Kidney (tissue), 14 donors: ENCODE measurements around the gene ZNF550. TPM values are rescaled to one million over a fixed set of nuclear protein-coding genes. Genes with fewer than 3 reads are reported as not detected.
A peak's percentile ranks its signal among the peaks of the same experiment; 100 is the strongest.

Experiments
- DNase-seq, 5 donors: peaks; one replicate each; pipeline ENCODE4 v3.0.0-alpha.2; 2013 to 2020
- FAIRE-seq: peaks from 2 replicates; lab custom pipeline; 2012; peaks lifted over from hg19 to GRCh38; lab: Jason Lieb, UNC
- H3K27ac ChIP-seq, 2 donors: one replicate each; pipeline ENCODE4 v1.7.0; 2013; ENCODE audit warnings: low read depth in 2 of 2, low read length in 2 of 2, inconsistent platforms in 1 of 2
- H3K27me3 ChIP-seq: one replicate; pipeline ENCODE4 v1.7.1; 2013; ENCODE audit warnings: low read length, inconsistent platforms; ENCODE audit not compliant: control insufficient read depth, insufficient read depth
- H3K36me3 ChIP-seq, 3 donors: one replicate each; pipeline versions ENCODE4 v1.7.0 to v1.7.1; 2013; ENCODE audit warnings: low read length in 3 of 3, control low read depth in 1 of 3, inconsistent platforms in 1 of 3; ENCODE audit not compliant: insufficient read depth in 3 of 3, control insufficient read depth in 2 of 3
- H3K4me1 ChIP-seq, 3 donors: one replicate each; pipeline versions ENCODE4 v1.7.0 to v1.7.1; 2013; ENCODE audit warnings: low read length in 3 of 3, inconsistent platforms in 1 of 3, low read depth in 1 of 3; ENCODE audit not compliant: control insufficient read depth in 2 of 3, insufficient read depth in 2 of 3
- H3K4me3 ChIP-seq, 3 donors: one replicate each; pipeline versions ENCODE4 v1.7.0 to v1.8.1; 2013; ENCODE audit warnings: low read length in 3 of 3, control low read depth in 1 of 3, inconsistent platforms in 1 of 3
- H3K9ac ChIP-seq, 3 donors: one replicate each; pipeline versions ENCODE4 v1.7.0 to v1.7.1; 2013; ENCODE audit warnings: low read length in 3 of 3, control low read depth in 1 of 3, inconsistent platforms in 1 of 3
- H3K9me3 ChIP-seq, 3 donors: one replicate each; pipeline versions ENCODE4 v1.7.0 to v1.7.1; 2013; ENCODE audit warnings: low read length in 3 of 3, control low read depth in 1 of 3, inconsistent platforms in 1 of 3; ENCODE audit not compliant: control insufficient read depth in 2 of 3, insufficient read depth in 1 of 3
- CTCF ChIP-seq: IDR thresholded peaks from 3 replicates; pipeline ENCODE4 v1.5.1; 2012; ENCODE audit warnings: mild to moderate bottlenecking, moderate library complexity, borderline replicate concordance; ENCODE audit not compliant: insufficient read depth; ENCODE audit errors: extremely low read depth
- intact Hi-C: fragments of 100-400 bp; cut with DNase I; formaldehyde crosslinking; loops from one replicate; pipeline ENCODE4 v1.11.1; 2022
- polyA plus RNA-seq: library from polyadenylated mRNA; stranded (reverse); fragments of 350-450 nt; fragmentation: Illumina TruSeq; extraction: RNeasy Lipid Tissue Mini Kit (QIAGEN cat#74804); gene quantifications from one replicate; pipeline ENCODE4 v1.2.3, GENCODE V29; 2014; ENCODE audit warnings: low read depth, low replicate concordance; ENCODE audit not compliant: insufficient read depth
- total RNA-seq: library from RNA; stranded (reverse); fragmentation: NEBNext Ultra II Directional; extraction: Animal tissue kit (Norgen Biotek cat#: 25700); gene quantifications from one replicate; pipeline ENCODE4 v1.2.1, GENCODE V29; 2021
- donor health status: control.
- donor health status: control.
- donor health status: control.
- donor health status: control.
- donor health status: control.
- donor health status: DM: yes; HTN: yes; CAD: no.
- donor health status: Normal renal cell carcinoma (clear cell type).

The ZNF550 gene
- total and polyA plus RNA-seq, 2 donors from 2014 or later: 2.5 to 15.1 TPM

GRCh38 chr19:57572415-57572947 is 12.8 kb upstream of the ZNF550 start:
- H3K27ac ChIP-seq: no peak overlapping the region
- no peaks in the 10 kb centered on the region for H3K27me3 ChIP-seq
- no peaks in the 10 kb centered on the region for H3K4me1 ChIP-seq
- FAIRE-seq: no peak
- peaks cover 26 to 56% (median 42%) of the 10 kb centered on the region in 3 donors for H3K36me3 ChIP-seq
- no peak overlapping the region for H3K9ac ChIP-seq
- DNase-seq: no peak
- TF ChIP-seq CTCF: no peak
- intact Hi-C loops: no loop called here
- H3K9me3 ChIP-seq: peaks cover 11 to 91% (median 57%) of the 10 kb centered on the region in 3 donors
- no peak overlapping the region for H3K4me3 ChIP-seq

GRCh38 chr19:57570707-57571106 is 11.0 kb upstream of the ZNF550 start:
- Histone ChIP-seq H3K4me1 (no peaks in the 10 kb centered on the region), H3K36me3 (peaks cover 17 to 43% (median 37%) of the 10 kb centered on the region in 3 donors), H3K9ac (no peak overlapping the region), H3K27ac (no peak overlapping the region), H3K27me3 (no peaks in the 10 kb centered on the region), H3K4me3 (no peak overlapping the region), H3K9me3 (peaks cover 8 to 95% (median 69%) of the 10 kb centered on the region in 3 donors)
- no peak for DNase-seq
- intact Hi-C loops: no loop called here
- FAIRE-seq: no peak
- no peak for TF ChIP-seq CTCF

GRCh38 chr19:57566396-57567265 is 7.0 kb upstream of the ZNF550 start:
- no peak overlapping the region for H3K27ac ChIP-seq
- no peak for TF ChIP-seq CTCF
- no peak for FAIRE-seq
- H3K36me3 ChIP-seq: peaks cover 0 to 3% (median under 1%) of the 10 kb centered on the region in 3 donors
- peak overlapping the region in 1 of 3 donors; percentile 10 for H3K4me3 ChIP-seq
- peak in 1 of 5 donors; percentile 30 for DNase-seq
- no peaks in the 10 kb centered on the region for H3K27me3 ChIP-seq
- no peaks in the 10 kb centered on the region for H3K4me1 ChIP-seq
- intact Hi-C loops: no loop called here
- H3K9ac ChIP-seq: no peak overlapping the region
- H3K9me3 ChIP-seq: peaks cover 0 to 68% (median 40%) of the 10 kb centered on the region in 3 donors
